K562 (cell line): ENCODE measurements around the gene ENTREP3. TPM values are rescaled to one million over a fixed set of nuclear protein-coding genes. Genes with fewer than 3 reads are reported as not detected.

ENCODE experiments used
- ATF7 ChIP-seq: fragments of 450-650 bp; IDR thresholded peaks from 2 replicates; pipeline ENCODE4 v1.7.1; 2014; ENCODE audit warnings: mild to moderate bottlenecking, moderate library complexity
- E2F3 ChIP-seq: fragments of 250-450 bp; sonication (Bioruptor Pico); IDR thresholded peaks from 2 replicates; pipeline ENCODE4 v1.4.0; 2020; ENCODE audit warnings: mild to moderate bottlenecking
- EGR1 ChIP-seq: fragments of 450-650 bp; conservative IDR thresholded peaks from 2 replicates; pipeline ENCODE4 v1.6.1; 2017; ENCODE audit warnings: mild to moderate bottlenecking
- FIP1L1 ChIP-seq: fragments of 200-400 bp; formaldehyde crosslinking; IDR thresholded peaks from 2 replicates; pipeline ENCODE4 v1.6.1; 2018; ENCODE audit warnings: mild to moderate bottlenecking, low read depth, low read length; ENCODE audit not compliant: poor library complexity, severe bottlenecking
- HDGF ChIP-seq: fragments of 450-650 bp; IDR thresholded peaks from 2 replicates; pipeline ENCODE4 v1.6.1; 2016
- KLF1 ChIP-seq: fragments of 450-650 bp; IDR thresholded peaks from 2 replicates; pipeline ENCODE4 v1.6.1; 2016; ENCODE audit warnings: missing genetic modification characterization, missing compliant biosample characterization
- L3MBTL2 ChIP-seq: fragments of 450-650 bp; IDR thresholded peaks from 2 replicates; pipeline ENCODE4 v1.6.1; 2016; ENCODE audit warnings: mild to moderate bottlenecking, moderate library complexity
- MAZ ChIP-seq, 2 experiments: fragments of 450-650 bp in 1 of 2; sonication (generic) in 1 of 2; formaldehyde crosslinking; IDR thresholded peaks in 1 of 2; conservative IDR thresholded peaks in 1 of 2; 2 replicates each; pipeline versions ENCODE4 v1.4.0 to v1.5.0; 2020; ENCODE audit warnings: mild to moderate bottlenecking in 1 of 2, missing genetic modification reagents in 1 of 2
- NUFIP1 ChIP-seq: fragments of 450-650 bp; IDR thresholded peaks from 2 replicates; pipeline ENCODE4 v1.6.1; 2018; ENCODE audit not compliant: partially characterized antibody
- PHF20 ChIP-seq: fragments of 450-650 bp; IDR thresholded peaks from 2 replicates; pipeline ENCODE4 v1.6.1; 2018; ENCODE audit not compliant: partially characterized antibody
- PURB ChIP-seq: sonication (generic); formaldehyde crosslinking; IDR thresholded peaks from 2 replicates; pipeline ENCODE4 v1.9.0; 2021; ENCODE audit warnings: low read depth, mild to moderate bottlenecking, missing genetic modification reagents
- ZNF347 ChIP-seq: fragments of 450-650 bp; formaldehyde crosslinking; IDR thresholded peaks from 2 replicates; pipeline ENCODE4 v1.4.0; 2020; ENCODE audit warnings: low read depth, mild to moderate bottlenecking, moderate library complexity
- polyA plus RNA-seq, 8 experiments: library from polyadenylated mRNA; depleted of rRNA in 4 of 8; stranded (reverse) in 5 of 8; unstranded in 3 of 8; fragments of >200 nt; fragmentation: Nextera tagmentation in 2 of 8; fragmentation: Illumina TruSeq in 1 of 8; extraction: Ambion mirVana in 2 of 8; extraction: Trizol in 1 of 8; gene quantifications; 2 replicates each; pipeline versions ENCODE4 v1.2.1 to v1.2.3, GENCODE V29; 2011 to 2014; ENCODE audit warnings: inconsistent platforms in 1 of 8, missing spikeins in 1 of 8
- total RNA-seq, 7 experiments: library from RNA; depleted of rRNA in 6 of 7; stranded (reverse); fragments of >200 nt in 6 of 7; fragmentation: Illumina TruSeq in 2 of 7; extraction: Trizol in 2 of 7; gene quantifications; 2 replicates each; pipeline versions ENCODE4 v1.2.1 to v1.2.3, GENCODE V29; 2011 to 2021; ENCODE audit warnings: low replicate concordance in 1 of 7
- TF ChIP-seq, protein P1 (sequence below): sonication (generic); formaldehyde crosslinking; IDR thresholded peaks from 2 replicates; pipeline ENCODE4 v1.8.0; 2022; ENCODE audit warnings: missing genetic modification reagents, mild to moderate bottlenecking, borderline replicate concordance
- TF ChIP-seq, protein P2 (sequence below), 2 experiments: IDR thresholded peaks; 2 replicates each; pipeline ENCODE4 v1.6.1; 2012; ENCODE audit warnings: improper control_type of control experiment in 2 of 2, low read depth in 2 of 2, low read length in 2 of 2, borderline replicate concordance in 1 of 2
- TF ChIP-seq, protein P3 (sequence below), 2 experiments: fragments of 450-650 bp in 1 of 2; sonication (generic) in 1 of 2; formaldehyde crosslinking; conservative IDR thresholded peaks; 2 replicates each; pipeline versions ENCODE4 v1.4.0 to v1.8.1; 2020 to 2022; ENCODE audit warnings: mild to moderate bottlenecking in 1 of 2, missing genetic modification reagents in 1 of 2
- TF ChIP-seq, protein P4 (sequence below): sonication (generic); formaldehyde crosslinking; IDR thresholded peaks from 2 replicates; pipeline ENCODE4 v1.8.1; 2023; ENCODE audit warnings: mild to moderate bottlenecking, missing genetic modification reagents, moderate library complexity
- TF ChIP-seq, protein P5 (sequence below): fragments of 200-800 bp; sonication (Bioruptor generic); IDR thresholded peaks from 2 replicates; pipeline ENCODE4 v1.6.1; 2017; ENCODE audit warnings: missing genetic modification characterization, missing compliant biosample characterization
- TF ChIP-seq, protein P6 (sequence below): fragments of 450-650 bp; IDR thresholded peaks from 2 replicates; pipeline ENCODE4 v1.7.0; 2016; ENCODE audit warnings: borderline replicate concordance

The ENTREP3 gene
- total and polyA plus RNA-seq, 9 of the 15 experiments (the other 6 are each of a cell fraction or from before 2014, with no cell fraction given), result 1.9 to 41.8 (median 5.9) TPM

DNA sequence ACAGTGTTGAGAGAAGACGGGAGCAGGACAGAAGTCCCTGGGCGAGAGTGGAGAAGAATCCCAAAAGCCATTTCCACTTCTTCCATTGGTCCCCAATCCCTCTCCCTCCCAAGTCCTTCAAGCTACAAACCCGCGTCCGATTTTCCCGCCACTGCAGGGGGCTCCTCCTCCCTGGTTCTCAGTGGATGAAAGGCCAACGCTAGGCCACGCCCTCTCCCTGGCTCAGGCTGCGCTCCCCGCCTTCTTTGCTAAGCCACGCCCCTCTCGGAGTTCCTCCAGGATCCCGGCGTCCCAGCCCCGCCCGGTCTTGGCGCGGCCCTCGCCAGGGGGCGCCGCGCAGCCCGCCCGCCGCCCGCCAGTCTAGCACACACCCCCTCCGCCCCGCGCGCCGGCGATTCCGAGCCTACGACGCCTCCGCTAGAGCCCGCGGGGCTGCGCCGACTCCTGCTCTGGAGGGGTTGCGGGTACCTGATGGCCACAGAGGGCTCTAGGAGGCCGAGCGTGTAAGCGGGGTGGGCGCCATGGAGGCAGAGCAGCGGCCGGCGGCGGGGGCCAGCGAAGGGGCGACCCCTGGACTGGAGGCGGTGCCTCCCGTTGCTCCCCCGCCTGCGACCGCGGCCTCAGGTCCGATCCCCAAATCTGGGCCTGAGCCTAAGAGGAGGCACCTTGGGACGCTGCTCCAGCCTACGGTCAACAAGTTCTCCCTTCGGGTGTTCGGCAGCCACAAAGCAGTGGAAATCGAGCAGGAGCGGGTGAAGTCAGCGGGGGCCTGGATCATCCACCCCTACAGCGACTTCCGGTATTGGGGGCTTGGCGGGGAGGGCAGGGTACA lies 22.0 kb upstream of the ENTREP3 start, which contains the start of gene HCN3 (continued):
- peak; percentile 27 for TF ChIP-seq FIP1L1
- peak; percentile 75 for TF ChIP-seq EGR1
- peak; percentile 71; the same call in 1 of the 2 replicates for TF ChIP-seq ATF7
- TF ChIP-seq NUFIP1, result no peak
- TF ChIP-seq PHF20, result no peak
- peak; percentile 92 for TF ChIP-seq E2F3 (CRISPR knock-in tag)
- TF ChIP-seq, protein P1, sequence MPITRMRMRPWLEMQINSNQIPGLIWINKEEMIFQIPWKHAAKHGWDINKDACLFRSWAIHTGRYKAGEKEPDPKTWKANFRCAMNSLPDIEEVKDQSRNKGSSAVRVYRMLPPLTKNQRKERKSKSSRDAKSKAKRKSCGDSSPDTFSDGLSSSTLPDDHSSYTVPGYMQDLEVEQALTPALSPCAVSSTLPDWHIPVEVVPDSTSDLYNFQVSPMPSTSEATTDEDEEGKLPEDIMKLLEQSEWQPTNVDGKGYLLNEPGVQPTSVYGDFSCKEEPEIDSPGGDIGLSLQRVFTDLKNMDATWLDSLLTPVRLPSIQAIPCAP, result no peak
- TF ChIP-seq PURB, result no peak
- TF ChIP-seq, protein P2, sequence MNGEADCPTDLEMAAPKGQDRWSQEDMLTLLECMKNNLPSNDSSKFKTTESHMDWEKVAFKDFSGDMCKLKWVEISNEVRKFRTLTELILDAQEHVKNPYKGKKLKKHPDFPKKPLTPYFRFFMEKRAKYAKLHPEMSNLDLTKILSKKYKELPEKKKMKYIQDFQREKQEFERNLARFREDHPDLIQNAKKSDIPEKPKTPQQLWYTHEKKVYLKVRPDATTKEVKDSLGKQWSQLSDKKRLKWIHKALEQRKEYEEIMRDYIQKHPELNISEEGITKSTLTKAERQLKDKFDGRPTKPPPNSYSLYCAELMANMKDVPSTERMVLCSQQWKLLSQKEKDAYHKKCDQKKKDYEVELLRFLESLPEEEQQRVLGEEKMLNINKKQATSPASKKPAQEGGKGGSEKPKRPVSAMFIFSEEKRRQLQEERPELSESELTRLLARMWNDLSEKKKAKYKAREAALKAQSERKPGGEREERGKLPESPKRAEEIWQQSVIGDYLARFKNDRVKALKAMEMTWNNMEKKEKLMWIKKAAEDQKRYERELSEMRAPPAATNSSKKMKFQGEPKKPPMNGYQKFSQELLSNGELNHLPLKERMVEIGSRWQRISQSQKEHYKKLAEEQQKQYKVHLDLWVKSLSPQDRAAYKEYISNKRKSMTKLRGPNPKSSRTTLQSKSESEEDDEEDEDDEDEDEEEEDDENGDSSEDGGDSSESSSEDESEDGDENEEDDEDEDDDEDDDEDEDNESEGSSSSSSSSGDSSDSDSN (IDR thresholded peaks at IDR 0.05; ENCODE audit: borderline replicate concordance in 1 of 2, low read depth in 2 of 2, low read length in 2 of 2), result 0 out of 4 replicates have a peak, but pooled peaks of 1 of the 2 experiments have one; percentile 47
- TF ChIP-seq HDGF, result no peak
- TF ChIP-seq KLF1, result 0 out of 2 replicates have a peak, but pooled peaks have one; percentile 40
- no peak for TF ChIP-seq ZNF347 (CRISPR knock-in tag)
- peak; percentile 96 to 98 for TF ChIP-seq MAZ (CRISPR knock-in tag; conservative IDR thresholded peaks at IDR 0.05 in 1 of 2, IDR thresholded peaks at IDR 0.05 in 1 of 2)
- TF ChIP-seq, protein P3, sequence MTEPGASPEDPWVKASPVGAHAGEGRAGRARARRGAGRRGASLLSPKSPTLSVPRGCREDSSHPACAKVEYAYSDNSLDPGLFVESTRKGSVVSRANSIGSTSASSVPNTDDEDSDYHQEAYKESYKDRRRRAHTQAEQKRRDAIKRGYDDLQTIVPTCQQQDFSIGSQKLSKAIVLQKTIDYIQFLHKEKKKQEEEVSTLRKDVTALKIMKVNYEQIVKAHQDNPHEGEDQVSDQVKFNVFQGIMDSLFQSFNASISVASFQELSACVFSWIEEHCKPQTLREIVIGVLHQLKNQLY (CRISPR knock-in tag; conservative IDR thresholded peaks at IDR 0.05), result no peak
- TF ChIP-seq, protein P4, sequence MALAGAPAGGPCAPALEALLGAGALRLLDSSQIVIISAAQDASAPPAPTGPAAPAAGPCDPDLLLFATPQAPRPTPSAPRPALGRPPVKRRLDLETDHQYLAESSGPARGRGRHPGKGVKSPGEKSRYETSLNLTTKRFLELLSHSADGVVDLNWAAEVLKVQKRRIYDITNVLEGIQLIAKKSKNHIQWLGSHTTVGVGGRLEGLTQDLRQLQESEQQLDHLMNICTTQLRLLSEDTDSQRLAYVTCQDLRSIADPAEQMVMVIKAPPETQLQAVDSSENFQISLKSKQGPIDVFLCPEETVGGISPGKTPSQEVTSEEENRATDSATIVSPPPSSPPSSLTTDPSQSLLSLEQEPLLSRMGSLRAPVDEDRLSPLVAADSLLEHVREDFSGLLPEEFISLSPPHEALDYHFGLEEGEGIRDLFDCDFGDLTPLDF (CRISPR knock-in tag), result peak; percentile 95
- TF ChIP-seq L3MBTL2, result peak; percentile 95
- TF ChIP-seq, protein P5, sequence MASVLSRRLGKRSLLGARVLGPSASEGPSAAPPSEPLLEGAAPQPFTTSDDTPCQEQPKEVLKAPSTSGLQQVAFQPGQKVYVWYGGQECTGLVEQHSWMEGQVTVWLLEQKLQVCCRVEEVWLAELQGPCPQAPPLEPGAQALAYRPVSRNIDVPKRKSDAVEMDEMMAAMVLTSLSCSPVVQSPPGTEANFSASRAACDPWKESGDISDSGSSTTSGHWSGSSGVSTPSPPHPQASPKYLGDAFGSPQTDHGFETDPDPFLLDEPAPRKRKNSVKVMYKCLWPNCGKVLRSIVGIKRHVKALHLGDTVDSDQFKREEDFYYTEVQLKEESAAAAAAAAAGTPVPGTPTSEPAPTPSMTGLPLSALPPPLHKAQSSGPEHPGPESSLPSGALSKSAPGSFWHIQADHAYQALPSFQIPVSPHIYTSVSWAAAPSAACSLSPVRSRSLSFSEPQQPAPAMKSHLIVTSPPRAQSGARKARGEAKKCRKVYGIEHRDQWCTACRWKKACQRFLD, result 0 out of 2 replicates have a peak, but pooled peaks have one; percentile 32
- TF ChIP-seq, protein P6, sequence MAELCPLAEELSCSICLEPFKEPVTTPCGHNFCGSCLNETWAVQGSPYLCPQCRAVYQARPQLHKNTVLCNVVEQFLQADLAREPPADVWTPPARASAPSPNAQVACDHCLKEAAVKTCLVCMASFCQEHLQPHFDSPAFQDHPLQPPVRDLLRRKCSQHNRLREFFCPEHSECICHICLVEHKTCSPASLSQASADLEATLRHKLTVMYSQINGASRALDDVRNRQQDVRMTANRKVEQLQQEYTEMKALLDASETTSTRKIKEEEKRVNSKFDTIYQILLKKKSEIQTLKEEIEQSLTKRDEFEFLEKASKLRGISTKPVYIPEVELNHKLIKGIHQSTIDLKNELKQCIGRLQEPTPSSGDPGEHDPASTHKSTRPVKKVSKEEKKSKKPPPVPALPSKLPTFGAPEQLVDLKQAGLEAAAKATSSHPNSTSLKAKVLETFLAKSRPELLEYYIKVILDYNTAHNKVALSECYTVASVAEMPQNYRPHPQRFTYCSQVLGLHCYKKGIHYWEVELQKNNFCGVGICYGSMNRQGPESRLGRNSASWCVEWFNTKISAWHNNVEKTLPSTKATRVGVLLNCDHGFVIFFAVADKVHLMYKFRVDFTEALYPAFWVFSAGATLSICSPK, result no peak
